GM23338 (cell line): ENCODE measurements around the gene EIF3K. TPM values are rescaled to one million over a fixed set of nuclear protein-coding genes. Genes with fewer than 3 reads are reported as not detected.

ENCODE experiments used
- ATAC-seq: fragments of 200-7000 bp; cut with Tn5 transposase; 3 replicates; pipeline ENCODE4 v1.9.1; 2020
- DNase-seq: peaks from one replicate; pipeline ENCODE4 v3.0.0-alpha.2; 2015; ENCODE audit warnings: low spot score
- H2AFZ ChIP-seq: fragments of 200-600 bp; sonication (generic); 2 replicates; pipeline ENCODE4 v1.8.0; 2016; ENCODE audit warnings: antibody characterized with exemption, mild to moderate bottlenecking, moderate library complexity
- H3F3A ChIP-seq: fragments of 200-600 bp; sonication (generic); replicated peaks from 2 replicates; pipeline ENCODE4 v1.8.0; 2017; ENCODE audit warnings: antibody characterized with exemption, mixed run types, low read depth
- H3K27ac ChIP-seq: fragments of 200-600 bp; sonication (generic); 2 replicates; pipeline ENCODE4 v1.6.1; 2016; ENCODE audit warnings: low read depth
- H3K27me3 ChIP-seq: fragments of 200-600 bp; sonication (generic); 2 replicates; pipeline ENCODE4 v1.8.0; 2016; ENCODE audit warnings: mild to moderate bottlenecking, mixed run types, moderate library complexity; ENCODE audit not compliant: insufficient read depth
- H3K36me3 ChIP-seq: fragments of 200-600 bp; sonication (generic); 2 replicates; pipeline ENCODE4 v1.8.0; 2016; ENCODE audit warnings: mild to moderate bottlenecking; ENCODE audit not compliant: insufficient read depth
- H3K4me1 ChIP-seq: fragments of 200-600 bp; sonication (generic); 2 replicates; pipeline ENCODE4 v1.8.0; 2016; ENCODE audit warnings: mild to moderate bottlenecking, moderate library complexity; ENCODE audit not compliant: insufficient read depth
- H3K4me2 ChIP-seq: fragments of 200-600 bp; sonication (generic); 2 replicates; pipeline ENCODE4 v1.7.1; 2017; ENCODE audit warnings: mixed run types
- H3K4me3 ChIP-seq: fragments of 200-600 bp; sonication (generic); 2 replicates; pipeline ENCODE4 v1.6.1; 2016; ENCODE audit warnings: mixed run types
- H3K79me2 ChIP-seq: fragments of 200-600 bp; sonication (generic); replicated peaks from 2 replicates; pipeline ENCODE4 v1.8.0; 2017; ENCODE audit warnings: mild to moderate bottlenecking; ENCODE audit not compliant: insufficient read depth
- H3K9me2 ChIP-seq: fragments of 200-600 bp; sonication (generic); 2 replicates; pipeline ENCODE4 v1.8.0; 2017; ENCODE audit not compliant: insufficient read depth
- H4K20me1 ChIP-seq: fragments of 200-600 bp; sonication (generic); replicated peaks from 2 replicates; pipeline ENCODE4 v1.8.0; 2017; ENCODE audit warnings: mild to moderate bottlenecking; ENCODE audit not compliant: insufficient read depth
- H3K27ac Mint-ChIP-seq: 2 replicates; pipeline ENCODE4 v1.8.0; 2020; ENCODE audit warnings: inconsistent platforms, mild to moderate bottlenecking, moderate library complexity, mixed read lengths
- H3K27me3 Mint-ChIP-seq: 3 replicates; pipeline ENCODE4 v1.8.0; 2022; ENCODE audit warnings: low read depth, mild to moderate bottlenecking, moderate library complexity, mixed read lengths, inconsistent platforms; ENCODE audit not compliant: insufficient read depth, poor library complexity
- H3K36me3 Mint-ChIP-seq: 3 replicates; pipeline ENCODE4 v1.8.0; 2021; ENCODE audit warnings: low read depth, mild to moderate bottlenecking, inconsistent platforms, moderate library complexity, mixed read lengths
- H3K4me1 Mint-ChIP-seq: 3 replicates; pipeline ENCODE4 v1.8.0; 2020; ENCODE audit warnings: mild to moderate bottlenecking, inconsistent platforms, mixed read lengths
- H3K4me3 Mint-ChIP-seq: 3 replicates; pipeline ENCODE4 v1.8.0; 2021; ENCODE audit warnings: moderate library complexity, mild to moderate bottlenecking, inconsistent platforms, mixed read lengths
- H3K9me3 Mint-ChIP-seq: 3 replicates; pipeline ENCODE4 v1.8.0; 2020; ENCODE audit warnings: moderate library complexity, mild to moderate bottlenecking, inconsistent platforms, mixed read lengths
- EZH2phosphoT487 ChIP-seq: fragments of 200-600 bp; sonication (generic); IDR thresholded peaks from one replicate; pipeline ENCODE4 v1.8.1; 2018; ENCODE audit warnings: antibody characterized with exemption; ENCODE audit not compliant: unreplicated experiment
- ZNF114 ChIP-seq: fragments of 250-450 bp; sonication (Bioruptor Pico); IDR thresholded peaks from 2 replicates; pipeline ENCODE4 v1.5.0; 2020; ENCODE audit warnings: mild to moderate bottlenecking, moderate library complexity
- polyA plus RNA-seq: library from polyadenylated mRNA; unstranded; fragments of >200 nt; fragmentation: Nextera tagmentation; extraction: Ambion mirVana; gene quantifications from 2 replicates; pipeline ENCODE4 v1.2.1, GENCODE V29; 2016
- total RNA-seq: library from RNA; depleted of rRNA; stranded (reverse); fragments of >200 nt; shearing (Covaris generic); gene quantifications from 2 replicates; pipeline ENCODE4 v1.2.3, GENCODE V29; 2014
- TF ChIP-seq, protein P1 (sequence below): IDR thresholded peaks from one replicate; pipeline ENCODE4 v1.6.1; 2018; ENCODE audit warnings: antibody characterized with exemption; ENCODE audit not compliant: unreplicated experiment
- TF ChIP-seq, protein P2 (sequence below), 2 experiments: fragments of 200-600 bp in 1 of 2; sonication (generic) in 1 of 2; conservative IDR thresholded peaks; 2 replicates each; pipeline versions ENCODE4 v1.5.1 to v1.6.1; 2016 to 2017; ENCODE audit warnings: antibody characterized with exemption in 2 of 2, low read depth in 2 of 2, mild to moderate bottlenecking in 2 of 2, moderate library complexity in 1 of 2

EIF3K gene
- total and polyA plus RNA-seq, 2 experiments from 2014 or later = 226 to 509 TPM

DNA sequence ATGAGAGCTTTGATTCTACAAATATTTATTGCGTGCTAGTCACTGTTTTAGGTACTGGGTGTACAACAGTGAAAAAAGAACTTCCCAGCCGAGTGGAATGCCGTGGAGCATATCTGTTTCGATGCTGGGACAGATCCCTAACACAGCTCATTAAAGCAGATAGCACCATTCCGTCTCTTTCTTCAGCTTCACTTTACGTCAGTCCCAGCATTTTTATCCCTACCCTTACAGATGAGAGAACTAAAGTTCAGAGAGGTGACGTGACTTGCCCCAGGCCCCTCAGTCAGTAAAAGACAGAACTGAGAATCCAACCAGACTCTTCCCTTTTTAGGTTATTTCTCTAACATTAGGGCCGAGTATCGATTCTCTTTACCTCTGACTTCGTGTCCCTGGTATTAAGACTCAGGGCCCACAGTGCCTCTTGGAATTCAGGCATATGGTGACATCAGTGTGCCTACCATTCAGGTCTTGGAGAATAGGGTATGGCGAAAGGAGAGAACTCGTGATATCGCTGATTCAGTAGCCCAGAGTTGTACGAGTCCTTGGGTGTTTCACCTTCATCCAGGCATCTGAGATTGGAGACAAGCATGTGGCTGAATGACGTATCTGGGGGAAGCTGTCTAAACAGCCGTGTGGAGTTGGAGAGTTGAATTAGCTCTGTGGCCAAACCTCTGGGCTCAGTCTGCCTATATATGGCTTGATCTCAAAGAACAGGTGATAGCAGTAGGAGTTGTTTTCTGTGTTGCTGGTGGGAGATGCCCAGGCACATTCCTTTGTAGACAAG lies 55.6 kb downstream of the EIF3K start:
- no peaks in the 10 kb centered on the region for H3K9me3 Mint-ChIP-seq
- H3K36me3 Mint-ChIP-seq = peaks cover 16% of the 10 kb centered on the region
- Histone ChIP-seq H4K20me1 (peaks cover 17% of the 10 kb centered on the region), H2AFZ (no peak overlapping the region), H3K27me3 (no peaks in the 10 kb centered on the region), H3K27ac (peak overlapping the region; percentile 88), H3F3A (peaks cover 3% of the 10 kb centered on the region; the same call in 1 of the 2 replicates), H3K4me1 (peaks cover 55% of the 10 kb centered on the region), H3K9me2 (no peaks in the 10 kb centered on the region), H3K36me3 (no peaks in the 10 kb centered on the region; the same call in 1 of the 2 replicates), H3K4me2 (no peak overlapping the region), H3K4me3 (no peak overlapping the region), H3K79me2 (peaks cover 96% of the 10 kb centered on the region)
- peaks cover 62% of the 10 kb centered on the region for H3K4me1 Mint-ChIP-seq
- TF ChIP-seq, protein P1, sequence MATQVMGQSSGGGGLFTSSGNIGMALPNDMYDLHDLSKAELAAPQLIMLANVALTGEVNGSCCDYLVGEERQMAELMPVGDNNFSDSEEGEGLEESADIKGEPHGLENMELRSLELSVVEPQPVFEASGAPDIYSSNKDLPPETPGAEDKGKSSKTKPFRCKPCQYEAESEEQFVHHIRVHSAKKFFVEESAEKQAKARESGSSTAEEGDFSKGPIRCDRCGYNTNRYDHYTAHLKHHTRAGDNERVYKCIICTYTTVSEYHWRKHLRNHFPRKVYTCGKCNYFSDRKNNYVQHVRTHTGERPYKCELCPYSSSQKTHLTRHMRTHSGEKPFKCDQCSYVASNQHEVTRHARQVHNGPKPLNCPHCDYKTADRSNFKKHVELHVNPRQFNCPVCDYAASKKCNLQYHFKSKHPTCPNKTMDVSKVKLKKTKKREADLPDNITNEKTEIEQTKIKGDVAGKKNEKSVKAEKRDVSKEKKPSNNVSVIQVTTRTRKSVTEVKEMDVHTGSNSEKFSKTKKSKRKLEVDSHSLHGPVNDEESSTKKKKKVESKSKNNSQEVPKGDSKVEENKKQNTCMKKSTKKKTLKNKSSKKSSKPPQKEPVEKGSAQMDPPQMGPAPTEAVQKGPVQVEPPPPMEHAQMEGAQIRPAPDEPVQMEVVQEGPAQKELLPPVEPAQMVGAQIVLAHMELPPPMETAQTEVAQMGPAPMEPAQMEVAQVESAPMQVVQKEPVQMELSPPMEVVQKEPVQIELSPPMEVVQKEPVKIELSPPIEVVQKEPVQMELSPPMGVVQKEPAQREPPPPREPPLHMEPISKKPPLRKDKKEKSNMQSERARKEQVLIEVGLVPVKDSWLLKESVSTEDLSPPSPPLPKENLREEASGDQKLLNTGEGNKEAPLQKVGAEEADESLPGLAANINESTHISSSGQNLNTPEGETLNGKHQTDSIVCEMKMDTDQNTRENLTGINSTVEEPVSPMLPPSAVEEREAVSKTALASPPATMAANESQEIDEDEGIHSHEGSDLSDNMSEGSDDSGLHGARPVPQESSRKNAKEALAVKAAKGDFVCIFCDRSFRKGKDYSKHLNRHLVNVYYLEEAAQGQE = no peak
- no peak for TF ChIP-seq ZNF114 (CRISPR knock-in tag)
- peak overlapping the region; percentile 91 for H3K27ac Mint-ChIP-seq
- H3K27me3 Mint-ChIP-seq = peaks cover 11% of the 10 kb centered on the region
- no peak; the same call in 2 of the 3 replicates for ATAC-seq
- H3K4me3 Mint-ChIP-seq = no peak overlapping the region
- no peak for DNase-seq

DNA sequence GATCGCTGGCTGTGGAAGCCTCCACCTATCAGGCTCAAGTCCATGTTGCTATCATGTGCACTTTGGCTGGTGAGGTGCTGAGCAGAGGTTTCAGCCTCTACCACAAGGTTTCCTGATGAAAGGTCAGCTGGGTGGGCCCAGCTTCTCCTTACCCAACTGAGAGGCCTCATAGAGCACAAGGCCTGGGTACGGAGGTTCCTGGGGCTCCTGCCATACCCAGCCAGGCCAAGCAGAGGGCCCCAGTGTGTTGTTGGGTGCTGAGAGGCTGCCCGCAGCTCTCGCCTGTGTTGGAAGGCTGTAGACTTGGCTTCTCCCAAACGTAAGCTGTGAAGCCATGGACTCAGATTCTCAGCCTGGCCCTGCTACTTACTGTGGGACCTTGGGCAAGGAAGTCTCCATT lies 56.6 kb downstream of the EIF3K start:
- Histone ChIP-seq H3K36me3 (no peaks in the 10 kb centered on the region; the same call in 1 of the 2 replicates), H2AFZ (no peak overlapping the region), H3K4me3 (no peak overlapping the region), H4K20me1 (peaks cover 13% of the 10 kb centered on the region), H3K4me2 (no peak overlapping the region), H3K4me1 (peaks cover 47% of the 10 kb centered on the region), H3K27me3 (no peaks in the 10 kb centered on the region), H3F3A (peaks cover 3% of the 10 kb centered on the region; the same call in 1 of the 2 replicates), H3K79me2 (peaks cover 96% of the 10 kb centered on the region), H3K27ac (peak overlapping the region; percentile 88), H3K9me2 (no peaks in the 10 kb centered on the region)
- Mint-ChIP-seq H3K4me3 (no peak overlapping the region), H3K9me3 (no peaks in the 10 kb centered on the region), H3K27ac (peak overlapping the region; percentile 91), H3K36me3 (peaks cover 15% of the 10 kb centered on the region), H3K27me3 (peaks cover 10% of the 10 kb centered on the region), H3K4me1 (peaks cover 59% of the 10 kb centered on the region)
- DNase-seq = no peak
- ATAC-seq = peak; percentile 57
- TF ChIP-seq, protein P2, sequence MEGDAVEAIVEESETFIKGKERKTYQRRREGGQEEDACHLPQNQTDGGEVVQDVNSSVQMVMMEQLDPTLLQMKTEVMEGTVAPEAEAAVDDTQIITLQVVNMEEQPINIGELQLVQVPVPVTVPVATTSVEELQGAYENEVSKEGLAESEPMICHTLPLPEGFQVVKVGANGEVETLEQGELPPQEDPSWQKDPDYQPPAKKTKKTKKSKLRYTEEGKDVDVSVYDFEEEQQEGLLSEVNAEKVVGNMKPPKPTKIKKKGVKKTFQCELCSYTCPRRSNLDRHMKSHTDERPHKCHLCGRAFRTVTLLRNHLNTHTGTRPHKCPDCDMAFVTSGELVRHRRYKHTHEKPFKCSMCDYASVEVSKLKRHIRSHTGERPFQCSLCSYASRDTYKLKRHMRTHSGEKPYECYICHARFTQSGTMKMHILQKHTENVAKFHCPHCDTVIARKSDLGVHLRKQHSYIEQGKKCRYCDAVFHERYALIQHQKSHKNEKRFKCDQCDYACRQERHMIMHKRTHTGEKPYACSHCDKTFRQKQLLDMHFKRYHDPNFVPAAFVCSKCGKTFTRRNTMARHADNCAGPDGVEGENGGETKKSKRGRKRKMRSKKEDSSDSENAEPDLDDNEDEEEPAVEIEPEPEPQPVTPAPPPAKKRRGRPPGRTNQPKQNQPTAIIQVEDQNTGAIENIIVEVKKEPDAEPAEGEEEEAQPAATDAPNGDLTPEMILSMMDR (conservative IDR thresholded peaks at IDR 0.05; ENCODE audit: low read depth in 2 of 2) = peak in 1 of 2 experiments; percentile 40; a peak in 2 of 4 replicates
- no peak for TF ChIP-seq EZH2phosphoT487
